ENCODE data around the gene ASIC5. TPM values are rescaled to one million over a fixed set of nuclear protein-coding genes. Genes with fewer than 3 reads are reported as not detected.

Gene ASIC5
- total RNA-seq, 1 donor: not detected

GRCh38 chr4:155846929-155847328, 19.1 kb downstream of the ASIC5 start:
- H3K9me3 ChIP-seq (ENCODE audit: low read depth, low read length): no peaks in the 10 kb centered on the region
- H4K20me1 ChIP-seq (ENCODE audit: insufficient read depth, low read length): no peaks in the 10 kb centered on the region
- no peak overlapping the region for H3K27ac ChIP-seq (ENCODE audit: low read depth, low read length)
- H2AFZ ChIP-seq (ENCODE audit: low read length): no peak overlapping the region
- TF ChIP-seq, protein P1, sequence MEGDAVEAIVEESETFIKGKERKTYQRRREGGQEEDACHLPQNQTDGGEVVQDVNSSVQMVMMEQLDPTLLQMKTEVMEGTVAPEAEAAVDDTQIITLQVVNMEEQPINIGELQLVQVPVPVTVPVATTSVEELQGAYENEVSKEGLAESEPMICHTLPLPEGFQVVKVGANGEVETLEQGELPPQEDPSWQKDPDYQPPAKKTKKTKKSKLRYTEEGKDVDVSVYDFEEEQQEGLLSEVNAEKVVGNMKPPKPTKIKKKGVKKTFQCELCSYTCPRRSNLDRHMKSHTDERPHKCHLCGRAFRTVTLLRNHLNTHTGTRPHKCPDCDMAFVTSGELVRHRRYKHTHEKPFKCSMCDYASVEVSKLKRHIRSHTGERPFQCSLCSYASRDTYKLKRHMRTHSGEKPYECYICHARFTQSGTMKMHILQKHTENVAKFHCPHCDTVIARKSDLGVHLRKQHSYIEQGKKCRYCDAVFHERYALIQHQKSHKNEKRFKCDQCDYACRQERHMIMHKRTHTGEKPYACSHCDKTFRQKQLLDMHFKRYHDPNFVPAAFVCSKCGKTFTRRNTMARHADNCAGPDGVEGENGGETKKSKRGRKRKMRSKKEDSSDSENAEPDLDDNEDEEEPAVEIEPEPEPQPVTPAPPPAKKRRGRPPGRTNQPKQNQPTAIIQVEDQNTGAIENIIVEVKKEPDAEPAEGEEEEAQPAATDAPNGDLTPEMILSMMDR (IDR thresholded peaks at IDR 0.05; ENCODE audit: extremely low read depth, low read depth, low read length): no peak
- no peaks in the 10 kb centered on the region for H3K79me2 ChIP-seq (ENCODE audit: insufficient read depth, low read length)
- no peak for DNase-seq (ENCODE audit: insufficient read length, low spot score, missing footprints)
- no peak overlapping the region for H3K4me2 ChIP-seq (ENCODE audit: insufficient read depth, low read length)
- no peak overlapping the region for H3K4me3 ChIP-seq (ENCODE audit: insufficient read depth, low read length)
- H3K27me3 ChIP-seq (ENCODE audit: insufficient read depth, low read length): peaks cover 3% of the 10 kb centered on the region
- H3K36me3 ChIP-seq (ENCODE audit: insufficient read depth, low read length): no peaks in the 10 kb centered on the region
- no peaks in the 10 kb centered on the region for H3K4me1 ChIP-seq (ENCODE audit: insufficient read depth, low read length)

DNA sequence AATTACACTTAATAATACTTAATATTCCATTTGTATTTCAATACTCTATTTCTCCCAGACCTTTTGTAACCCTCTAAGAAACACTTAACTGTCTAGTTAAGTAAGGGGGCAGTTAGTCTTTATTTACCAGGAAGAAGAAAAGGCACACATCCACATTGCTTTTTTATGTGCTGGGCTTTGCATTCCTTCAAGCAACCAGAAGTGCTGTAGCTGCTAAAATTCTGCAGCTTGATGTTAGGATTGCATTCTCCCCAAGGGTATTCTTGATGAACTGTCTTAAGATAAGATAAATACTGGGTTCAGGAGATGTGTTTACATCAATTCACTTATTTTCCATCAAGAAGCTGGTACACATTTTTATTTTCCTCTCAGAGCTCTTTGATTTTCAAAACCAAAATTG, 24.0 kb downstream of the ASIC5 start:
- Histone ChIP-seq H3K27ac (ENCODE audit: low read depth, low read length) (no peak overlapping the region), H3K9me3 (ENCODE audit: low read depth, low read length) (no peaks in the 10 kb centered on the region), H4K20me1 (ENCODE audit: insufficient read depth, low read length) (no peaks in the 10 kb centered on the region), H3K79me2 (ENCODE audit: insufficient read depth, low read length) (no peaks in the 10 kb centered on the region), H3K4me2 (ENCODE audit: insufficient read depth, low read length) (no peak overlapping the region), H3K36me3 (ENCODE audit: insufficient read depth, low read length) (no peaks in the 10 kb centered on the region), H3K4me3 (ENCODE audit: insufficient read depth, low read length) (no peak overlapping the region), H3K4me1 (ENCODE audit: insufficient read depth, low read length) (peaks cover 4% of the 10 kb centered on the region), H2AFZ (ENCODE audit: low read length) (no peak overlapping the region), H3K27me3 (ENCODE audit: insufficient read depth, low read length) (peaks cover 3% of the 10 kb centered on the region)
- DNase-seq (ENCODE audit: insufficient read length, low spot score, missing footprints): no peak
- TF ChIP-seq, protein P1 (IDR thresholded peaks at IDR 0.05; ENCODE audit: extremely low read depth, low read depth, low read length): no peak

DNA sequence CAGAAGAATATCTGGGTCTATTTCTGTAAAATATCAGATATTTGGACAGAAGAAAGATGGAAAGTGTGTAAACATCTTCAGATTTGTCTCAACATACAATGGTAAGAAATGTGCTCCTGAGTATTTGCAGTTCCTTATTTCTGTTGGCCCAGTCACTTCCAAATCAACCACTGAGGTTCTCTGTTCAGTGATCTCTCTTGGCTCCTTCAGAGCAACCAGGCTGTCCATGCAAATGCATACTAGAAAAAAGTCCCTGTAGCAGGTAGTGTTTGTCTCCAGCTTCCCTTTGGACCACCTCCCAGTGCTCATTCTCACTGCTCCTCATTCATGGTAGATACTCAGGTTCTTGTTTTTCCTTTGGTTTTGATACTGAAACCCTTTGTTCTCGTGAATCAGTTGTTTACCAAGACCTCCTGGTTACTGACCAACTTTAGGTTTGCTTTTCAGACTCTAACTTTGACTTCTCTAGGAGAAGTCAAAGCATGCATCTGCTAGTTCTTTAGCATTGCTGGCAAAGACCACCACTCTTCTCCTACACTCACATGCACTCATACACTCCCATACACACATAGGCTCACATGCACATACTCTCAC, 28.8 kb downstream of the ASIC5 start:
- H2AFZ ChIP-seq (ENCODE audit: low read length): no peak overlapping the region
- TF ChIP-seq, protein P1 (IDR thresholded peaks at IDR 0.05; ENCODE audit: extremely low read depth, low read depth, low read length): no peak
- no peak overlapping the region for H3K27ac ChIP-seq (ENCODE audit: low read depth, low read length)
- DNase-seq (ENCODE audit: insufficient read length, low spot score, missing footprints): no peak
- H3K27me3 ChIP-seq (ENCODE audit: insufficient read depth, low read length): no peaks in the 10 kb centered on the region
- no peaks in the 10 kb centered on the region for H4K20me1 ChIP-seq (ENCODE audit: insufficient read depth, low read length)
- H3K4me3 ChIP-seq (ENCODE audit: insufficient read depth, low read length): no peak overlapping the region
- H3K36me3 ChIP-seq (ENCODE audit: insufficient read depth, low read length): no peaks in the 10 kb centered on the region
- H3K9me3 ChIP-seq (ENCODE audit: low read depth, low read length): no peaks in the 10 kb centered on the region
- H3K4me1 ChIP-seq (ENCODE audit: insufficient read depth, low read length): peaks cover 4% of the 10 kb centered on the region
- H3K79me2 ChIP-seq (ENCODE audit: insufficient read depth, low read length): no peaks in the 10 kb centered on the region
- no peak overlapping the region for H3K4me2 ChIP-seq (ENCODE audit: insufficient read depth, low read length)

- H3K4me2 ChIP-seq (ENCODE audit: insufficient read depth, low read length): no peak overlapping the region
- no peaks in the 10 kb centered on the region for H3K36me3 ChIP-seq (ENCODE audit: insufficient read depth, low read length)
- no peak overlapping the region for H2AFZ ChIP-seq (ENCODE audit: low read length)
- no peak overlapping the region for H3K4me3 ChIP-seq (ENCODE audit: insufficient read depth, low read length)
- no peak for DNase-seq (ENCODE audit: insufficient read length, low spot score, missing footprints)
- H3K4me1 ChIP-seq (ENCODE audit: insufficient read depth, low read length): no peaks in the 10 kb centered on the region
- no peaks in the 10 kb centered on the region for H3K27me3 ChIP-seq (ENCODE audit: insufficient read depth, low read length)
- H4K20me1 ChIP-seq (ENCODE audit: insufficient read depth, low read length): no peaks in the 10 kb centered on the region
- TF ChIP-seq, protein P1 (IDR thresholded peaks at IDR 0.05; ENCODE audit: extremely low read depth, low read depth, low read length): no peak
- no peaks in the 10 kb centered on the region for H3K79me2 ChIP-seq (ENCODE audit: insufficient read depth, low read length)
- H3K9me3 ChIP-seq (ENCODE audit: low read depth, low read length): no peaks in the 10 kb centered on the region
- no peak overlapping the region for H3K27ac ChIP-seq (ENCODE audit: low read depth, low read length)
Measured at GRCh38 chr4:155832664-155833063, 33.4 kb downstream of the ASIC5 start.

Measured in osteoblast (primary cell).